ENCODE results near the gene PPCDC. TPM values are rescaled to one million over a fixed set of nuclear protein-coding genes. Genes with fewer than 3 reads are reported as not detected.
A peak's percentile ranks its signal among the peaks of the same experiment; 100 is the strongest.

Gene PPCDC
- total and polyA plus RNA-seq, 5 donors = 4.7 to 12.6 (median 5.7) TPM

GRCh38 chr15:75019916-75020315 lies 3.5 kb upstream of the PPCDC start:
- no peaks in the 10 kb centered on the region for H3K27me3 ChIP-seq (ENCODE audit: control insufficient read depth, insufficient read depth)
- no peaks in the 10 kb centered on the region for H3K9me3 ChIP-seq (ENCODE audit: control insufficient read depth, low read length)
- H3K4me1 ChIP-seq (ENCODE audit: control insufficient read depth, insufficient read depth, low read length) = no peaks in the 10 kb centered on the region
- H3K27ac ChIP-seq (ENCODE audit: low read length) = no peak overlapping the region
- no peak overlapping the region for H3K4me3 ChIP-seq (ENCODE audit: low read length)
- peak in 1 of 3 donors; percentile 27 for DNase-seq
- WGBS = 76% methylated on average over 3 of the region's 3 CpGs
- no peak for ATAC-seq
- intact Hi-C loops (cut with DNase I) = no loop called here

DNA sequence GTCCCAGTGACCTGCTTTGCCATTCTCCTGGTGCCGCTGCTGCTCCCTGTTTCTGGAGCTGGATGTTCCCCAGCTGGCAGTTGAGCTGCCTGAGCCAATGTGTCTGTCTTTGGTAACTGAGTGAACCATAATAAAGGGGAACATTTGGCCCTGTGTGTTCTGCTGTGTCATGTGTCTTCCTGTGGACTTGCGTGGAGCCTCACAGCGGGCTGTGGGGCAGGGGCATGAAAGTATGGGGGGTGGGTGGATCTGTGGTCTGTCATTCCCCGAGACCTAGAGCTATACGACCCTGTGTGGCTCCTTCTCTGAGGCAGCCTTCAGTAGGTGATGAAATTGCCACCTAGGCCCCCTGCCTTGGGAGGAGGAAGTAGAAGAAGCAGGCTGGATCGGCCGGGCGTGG lies 2.0 kb upstream of the PPCDC start:
- Histone ChIP-seq H3K4me1 (ENCODE audit: control insufficient read depth, insufficient read depth, low read length) (no peaks in the 10 kb centered on the region), H3K27ac (ENCODE audit: low read length) (no peak overlapping the region), H3K27me3 (ENCODE audit: control insufficient read depth, insufficient read depth) (no peaks in the 10 kb centered on the region), H3K4me3 (ENCODE audit: low read length) (no peak overlapping the region), H3K9me3 (ENCODE audit: control insufficient read depth, low read length) (no peaks in the 10 kb centered on the region)
- DNase-seq = peak in 1 of 3 donors; percentile 18
- WGBS = 87% methylated on average over 8 of the region's 8 CpGs
- intact Hi-C loops (cut with DNase I) = no loop called here
- ATAC-seq = no peak

GRCh38 chr15:75022783-75023180 lies 608 bp upstream of the PPCDC start:
- no peak for DNase-seq
- Histone ChIP-seq H3K4me3 (ENCODE audit: low read length) (no peak overlapping the region), H3K27ac (ENCODE audit: low read length) (no peak overlapping the region), H3K9me3 (ENCODE audit: control insufficient read depth, low read length) (no peaks in the 10 kb centered on the region), H3K4me1 (ENCODE audit: control insufficient read depth, insufficient read depth, low read length) (no peaks in the 10 kb centered on the region), H3K27me3 (ENCODE audit: control insufficient read depth, insufficient read depth) (no peaks in the 10 kb centered on the region)
- ATAC-seq = no peak
- 94% methylated on average over 2 of the region's 2 CpGs for WGBS
- intact Hi-C loops (cut with DNase I) = no loop called here

DNA sequence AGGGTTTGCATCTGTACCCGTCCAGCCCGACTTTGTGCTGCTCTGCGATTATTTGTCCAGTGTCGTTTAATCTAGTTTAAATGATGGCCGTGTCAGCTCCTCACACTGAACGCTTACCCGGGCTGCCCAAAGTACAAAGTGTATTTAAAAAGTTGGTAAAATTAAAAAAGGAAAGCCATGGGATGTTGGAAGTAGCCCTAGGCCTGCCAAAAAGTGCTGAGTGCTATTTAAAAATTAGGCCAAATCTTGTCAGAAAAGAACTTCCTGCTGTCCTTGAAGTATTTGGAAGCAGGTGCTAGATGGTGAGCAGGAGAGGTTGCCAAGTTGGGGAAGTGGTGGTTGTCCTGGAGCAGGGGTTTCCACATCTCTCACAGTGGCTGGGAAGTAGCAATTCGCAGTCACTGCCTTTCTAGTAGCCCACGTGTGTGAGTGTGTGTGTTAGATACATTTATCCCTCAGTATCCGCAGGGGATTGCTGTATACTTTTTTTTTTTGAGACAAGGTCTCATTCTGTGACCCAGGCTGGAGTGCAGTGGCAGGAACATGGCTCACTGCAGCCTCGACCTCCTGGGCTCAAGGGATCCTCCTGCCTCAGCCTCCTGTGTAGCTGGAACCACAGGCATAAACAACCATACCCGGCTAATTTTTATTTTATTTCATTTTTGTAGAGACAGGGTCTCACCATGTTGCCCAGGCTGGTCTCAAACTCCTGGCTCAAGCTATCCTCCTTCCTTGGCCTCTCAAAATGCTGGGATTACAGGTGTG lies 664 bp downstream of the PPCDC start:
- intact Hi-C loops (cut with DNase I) = no loop called here
- no peaks in the 10 kb centered on the region for H3K9me3 ChIP-seq (ENCODE audit: control insufficient read depth, low read length)

GRCh38 chr15:75025107-75025506 lies 1.7 kb downstream of the PPCDC start:
- DNase-seq = no peak
- Histone ChIP-seq H3K4me3 (ENCODE audit: low read length) (no peak overlapping the region), H3K27ac (ENCODE audit: low read length) (no peak overlapping the region), H3K27me3 (ENCODE audit: control insufficient read depth, insufficient read depth) (no peaks in the 10 kb centered on the region), H3K4me1 (ENCODE audit: control insufficient read depth, insufficient read depth, low read length) (peaks cover 4% of the 10 kb centered on the region), H3K9me3 (ENCODE audit: control insufficient read depth, low read length) (no peaks in the 10 kb centered on the region)
- intact Hi-C loops (cut with DNase I) = loop anchor here in 2 of 4 donors (5.0 kb wide), 1 partner anchor 177 kb away; the partner anchor contains the start of gene C15orf39 (in 2 of the 2)
- ATAC-seq = no peak
- 62% methylated on average over 3 of the region's 3 CpGs for WGBS

More for the DNA sequence above, 664 bp downstream of the PPCDC start:
- H3K4me1 ChIP-seq (ENCODE audit: control insufficient read depth, insufficient read depth, low read length) = no peaks in the 10 kb centered on the region
- DNase-seq (peak in 2 of 3 donors; percentile 48 to 60), ATAC-seq (peak; percentile 17 to 34)
- peak overlapping the region; percentile 82 for H3K27ac ChIP-seq (ENCODE audit: low read length)
- 14% methylated on average over 12 of the region's 12 CpGs for WGBS
- H3K27me3 ChIP-seq (ENCODE audit: control insufficient read depth, insufficient read depth) = no peaks in the 10 kb centered on the region
- H3K4me3 ChIP-seq (ENCODE audit: low read length) = peak overlapping the region; percentile 68

- peaks cover 8% of the 10 kb centered on the region for H3K4me1 ChIP-seq (ENCODE audit: control insufficient read depth, insufficient read depth, low read length)
- H3K27me3 ChIP-seq (ENCODE audit: control insufficient read depth, insufficient read depth) = no peaks in the 10 kb centered on the region
Observed at GRCh38 chr15:75025548-75026260, 2.3 kb downstream of the PPCDC start.

DNA sequence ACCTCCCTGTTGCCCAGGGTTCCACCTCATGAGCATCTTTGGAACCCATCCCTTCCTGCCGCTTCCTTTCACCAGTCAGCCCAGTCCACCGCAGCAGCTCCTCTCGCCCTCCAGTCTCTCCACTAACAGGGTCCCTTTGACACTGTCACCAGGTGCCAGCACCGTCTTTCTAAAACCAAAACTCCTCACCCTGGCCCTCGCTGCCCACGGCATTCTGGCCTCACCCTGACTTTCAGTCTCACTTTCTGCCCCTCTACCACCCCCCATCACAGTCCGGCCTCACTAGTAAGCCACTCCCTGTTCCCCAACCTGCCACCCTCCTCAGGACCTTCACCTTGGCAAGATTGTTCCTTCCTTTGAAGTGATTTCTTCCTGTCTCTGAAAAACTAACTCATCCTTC lies 4.2 kb downstream of the PPCDC start:
- no peak for ATAC-seq
- peaks cover 8% of the 10 kb centered on the region for H3K4me1 ChIP-seq (ENCODE audit: control insufficient read depth, insufficient read depth, low read length)

More at GRCh38 chr15:75025548-75026260, 2.3 kb downstream of the PPCDC start:
- intact Hi-C loops (cut with DNase I) = loop anchor here in 2 of 4 donors (5.0 kb wide), 1 partner anchor 177 kb away; the partner anchor contains the start of gene C15orf39 (in 2 of the 2)
- ATAC-seq = no peak
- WGBS = 94% methylated on average over 5 of the region's 5 CpGs
- H3K9me3 ChIP-seq (ENCODE audit: control insufficient read depth, low read length) = no peaks in the 10 kb centered on the region
- no peak overlapping the region for H3K27ac ChIP-seq (ENCODE audit: low read length)
- no peak overlapping the region for H3K4me3 ChIP-seq (ENCODE audit: low read length)
- DNase-seq = no peak

DNA sequence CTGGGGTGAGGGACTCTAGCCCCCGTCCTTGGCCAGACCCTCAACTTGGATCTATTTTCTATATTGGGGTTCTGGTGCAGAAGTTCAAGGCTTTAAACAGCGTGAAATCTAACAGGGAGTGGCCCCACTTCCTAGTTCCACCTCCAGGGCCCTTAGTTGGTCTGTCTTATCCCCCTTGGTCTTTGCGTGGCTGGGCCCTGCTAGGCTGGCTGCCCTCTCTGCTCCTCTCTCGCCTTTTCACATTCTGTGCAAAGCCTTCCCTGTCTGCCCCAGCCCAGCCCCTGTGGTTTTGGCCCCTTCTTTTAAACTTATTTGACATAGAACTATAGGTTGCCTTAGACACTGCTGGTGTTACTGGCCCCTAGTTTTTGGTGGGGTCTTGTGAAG lies 5.6 kb downstream of the PPCDC start:
- no peak overlapping the region for H3K4me3 ChIP-seq (ENCODE audit: low read length)
- intact Hi-C loops (cut with DNase I) = loop anchor here in 3 of 4 donors (1.0 to 5.0 kb wide), 2 partner anchors 173 to 175 kb away; partner anchors contain the start of gene C15orf39 (in 2 of the 3)
- H3K27ac ChIP-seq (ENCODE audit: low read length) = no peak overlapping the region
- WGBS = 71% methylated on average over 4 of the region's 4 CpGs
- no peak for DNase-seq
- ATAC-seq = peak in 1 of 2 donors; percentile 1
- H3K4me1 ChIP-seq (ENCODE audit: control insufficient read depth, insufficient read depth, low read length) = peaks cover 8% of the 10 kb centered on the region
- no peaks in the 10 kb centered on the region for H3K27me3 ChIP-seq (ENCODE audit: control insufficient read depth, insufficient read depth)
- no peaks in the 10 kb centered on the region for H3K9me3 ChIP-seq (ENCODE audit: control insufficient read depth, low read length)

More for the DNA sequence above, 4.2 kb downstream of the PPCDC start:
- Histone ChIP-seq H3K27me3 (ENCODE audit: control insufficient read depth, insufficient read depth) (no peaks in the 10 kb centered on the region), H3K4me3 (ENCODE audit: low read length) (no peak overlapping the region), H3K27ac (ENCODE audit: low read length) (no peak overlapping the region), H3K9me3 (ENCODE audit: control insufficient read depth, low read length) (no peaks in the 10 kb centered on the region)
- intact Hi-C loops (cut with DNase I) = loop anchor here in 2 of 4 donors (5.0 kb wide), 1 partner anchor 175 kb away; the partner anchor contains the start of gene C15orf39 (in 2 of the 2)
- 91% methylated on average over 7 of the region's 7 CpGs for WGBS
- no peak for DNase-seq

DNA sequence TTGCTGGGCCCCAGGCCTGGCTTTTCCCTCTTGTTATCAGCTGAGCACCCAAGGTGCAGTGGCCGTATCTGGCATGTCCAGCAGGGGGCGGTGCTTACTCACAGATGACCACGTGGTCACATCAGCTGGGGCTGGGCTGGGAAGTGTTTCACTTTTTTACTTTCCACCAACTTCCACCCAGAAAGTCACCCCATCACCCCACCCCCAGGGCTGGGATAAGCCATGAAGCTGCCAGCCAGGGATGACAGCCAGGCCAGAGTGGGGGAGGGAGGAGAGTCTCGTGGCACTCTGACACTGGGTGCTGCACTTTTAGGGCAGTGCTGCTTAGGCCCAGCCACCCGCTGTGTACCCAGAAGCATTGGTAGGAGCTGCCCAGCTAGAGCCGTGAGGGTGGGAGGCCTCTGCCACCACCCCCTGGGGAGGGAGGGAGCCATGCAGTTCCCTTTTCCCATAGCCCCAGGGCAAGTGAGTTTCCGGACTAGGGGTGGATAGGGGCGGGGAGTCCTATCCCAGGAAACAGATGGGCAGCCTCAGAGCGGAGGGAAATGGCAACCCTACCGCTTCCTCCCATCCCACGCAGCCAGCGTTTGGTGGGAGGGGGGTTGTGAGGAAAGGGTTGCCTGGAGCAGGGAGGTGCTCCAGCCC lies 6.1 kb downstream of the PPCDC start:
- no peaks in the 10 kb centered on the region for H3K27me3 ChIP-seq (ENCODE audit: control insufficient read depth, insufficient read depth)
- ATAC-seq = peak; percentile 87 to 88
- intact Hi-C loops (cut with DNase I) = loop anchor here in 3 of 4 donors (1.0 to 5.0 kb wide), 2 partner anchors 173 to 175 kb away; partner anchors contain the start of gene C15orf39 (in 2 of the 3)
- H3K9me3 ChIP-seq (ENCODE audit: control insufficient read depth, low read length) = no peaks in the 10 kb centered on the region
- peak overlapping the region; percentile 50 for H3K27ac ChIP-seq (ENCODE audit: low read length)
- no peak overlapping the region for H3K4me3 ChIP-seq (ENCODE audit: low read length)
- DNase-seq = peak; percentile 94 to 98 (median 96)
- 14% methylated on average over 12 of the region's 12 CpGs for WGBS
- H3K4me1 ChIP-seq (ENCODE audit: control insufficient read depth, insufficient read depth, low read length) = peaks cover 8% of the 10 kb centered on the region

DNA sequence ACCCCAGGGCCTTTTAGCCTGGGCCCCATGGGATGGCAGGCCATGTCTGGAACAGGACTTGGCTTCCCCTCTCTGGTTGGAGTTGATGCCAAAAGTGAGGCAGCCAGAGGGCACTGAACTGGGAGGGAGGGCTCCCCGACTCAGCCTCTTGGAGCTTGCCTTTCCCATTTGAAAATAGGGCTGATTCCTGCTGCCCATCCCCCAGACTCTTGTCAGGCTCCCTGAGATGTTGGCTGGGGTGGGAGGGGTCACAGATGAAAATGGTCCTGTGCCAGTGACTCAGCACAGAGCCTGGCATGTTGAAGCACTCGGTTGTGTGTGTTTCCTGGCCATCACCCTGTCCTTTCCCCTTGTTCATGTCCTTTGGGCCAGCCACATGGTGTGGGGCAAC lies 6.6 kb downstream of the PPCDC start:
- DNase-seq (peak in 2 of 3 donors; percentile 71 to 86), ATAC-seq (peak; percentile 58 to 61)
- H3K9me3 ChIP-seq (ENCODE audit: control insufficient read depth, low read length) = no peaks in the 10 kb centered on the region
- WGBS = 10% methylated on average over 2 of the region's 2 CpGs
- H3K4me3 ChIP-seq (ENCODE audit: low read length) = no peak overlapping the region
- H3K27ac ChIP-seq (ENCODE audit: low read length) = peak overlapping the region; percentile 50
- peaks cover 8% of the 10 kb centered on the region for H3K4me1 ChIP-seq (ENCODE audit: control insufficient read depth, insufficient read depth, low read length)
- intact Hi-C loops (cut with DNase I) = no loop called here
- no peaks in the 10 kb centered on the region for H3K27me3 ChIP-seq (ENCODE audit: control insufficient read depth, insufficient read depth)

Data from right cardiac atrium (tissue), 5 donors.